ENCODE measurements around the gene FXR2. TPM values are rescaled to one million over a fixed set of nuclear protein-coding genes. Genes with fewer than 3 reads are reported as not detected.

FXR2 gene
- total RNA-seq, 1 experiment from 2014 or later, result 52.0 TPM

- no peaks in the 10 kb centered on the region for H3K27me3 ChIP-seq (ENCODE audit: control insufficient read depth, insufficient read depth, low read length)
- no peak overlapping the region for H3K4me3 ChIP-seq (ENCODE audit: insufficient read depth, low read depth, low read length)
- peaks cover 9% of the 10 kb centered on the region for H3K36me3 ChIP-seq (replicated peaks; ENCODE audit: control insufficient read depth, insufficient read depth, low read length)
- no peak for DNase-seq
These were observed 55.2 kb downstream of the FXR2 start for GRCh38 chr17:7559320-7560171.

- Histone ChIP-seq H3K4me3 (ENCODE audit: insufficient read depth, low read depth, low read length) (0 out of 2 replicates have a peak within 1 kb of the TSS, but pooled peaks have one; percentile 8), H3K36me3 (replicated peaks; ENCODE audit: control insufficient read depth, insufficient read depth, low read length) (peaks cover under 1% of the 10 kb centered on the region; the same call in 1 of the 2 replicates), H3K27me3 (ENCODE audit: control insufficient read depth, insufficient read depth, low read length) (no peaks in the 10 kb centered on the region)
- no peak for DNase-seq
These were observed 56.0 kb downstream of the FXR2 start, which contains the start of gene TNFSF13 for GRCh38 chr17:7558544-7559319. Gene TNFSF13, plus strand, starts transcription at chr17:7558750. Its CDS starts 290 bp downstream, at chr17:7559040.

- no peaks in the 10 kb centered on the region for H3K36me3 ChIP-seq (replicated peaks; ENCODE audit: control insufficient read depth, insufficient read depth, low read length)
- DNase-seq, result peak; percentile 92
- 0 out of 2 replicates have a peak overlapping the region, but pooled peaks have one; percentile 8 for H3K4me3 ChIP-seq (ENCODE audit: insufficient read depth, low read depth, low read length)
- H3K27me3 ChIP-seq (ENCODE audit: control insufficient read depth, insufficient read depth, low read length), result no peaks in the 10 kb centered on the region
These were observed 56.7 kb downstream of the FXR2 start for GRCh38 chr17:7557775-7558543.

GRCh38 chr17:7557147-7557764, 57.4 kb downstream of the FXR2 start:
- Histone ChIP-seq H3K4me3 (ENCODE audit: insufficient read depth, low read depth, low read length) (no peak overlapping the region), H3K27me3 (ENCODE audit: control insufficient read depth, insufficient read depth, low read length) (no peaks in the 10 kb centered on the region), H3K36me3 (replicated peaks; ENCODE audit: control insufficient read depth, insufficient read depth, low read length) (no peaks in the 10 kb centered on the region)
- DNase-seq, result peak; percentile 73

- DNase-seq, result no peak
- H3K4me3 ChIP-seq (ENCODE audit: insufficient read depth, low read depth, low read length), result no peak overlapping the region
These were observed 58.1 kb downstream of the FXR2 start for GRCh38 chr17:7556627-7557026.

GRCh38 chr17:7555320-7555948, 59.3 kb downstream of the FXR2 start:
- Histone ChIP-seq H3K27me3 (ENCODE audit: control insufficient read depth, insufficient read depth, low read length) (no peaks in the 10 kb centered on the region), H3K4me3 (ENCODE audit: insufficient read depth, low read depth, low read length) (no peak overlapping the region), H3K36me3 (replicated peaks; ENCODE audit: control insufficient read depth, insufficient read depth, low read length) (no peaks in the 10 kb centered on the region)
- peak; percentile 72 for DNase-seq

More at GRCh38 chr17:7556627-7557026, 58.1 kb downstream of the FXR2 start:
- no peaks in the 10 kb centered on the region for H3K27me3 ChIP-seq (ENCODE audit: control insufficient read depth, insufficient read depth, low read length)
- H3K36me3 ChIP-seq (replicated peaks; ENCODE audit: control insufficient read depth, insufficient read depth, low read length), result no peaks in the 10 kb centered on the region

GRCh38 chr17:7553356-7553755, 61.3 kb downstream of the FXR2 start:
- DNase-seq, result no peak
- Histone ChIP-seq H3K36me3 (replicated peaks; ENCODE audit: control insufficient read depth, insufficient read depth, low read length) (no peaks in the 10 kb centered on the region), H3K4me3 (ENCODE audit: insufficient read depth, low read depth, low read length) (no peak overlapping the region), H3K27me3 (ENCODE audit: control insufficient read depth, insufficient read depth, low read length) (peaks cover 4% of the 10 kb centered on the region; the same call in 1 of the 2 replicates)

GRCh38 chr17:7552621-7553051, 62.1 kb downstream of the FXR2 start:
- peaks cover 7% of the 10 kb centered on the region; the same call in 1 of the 2 replicates for H3K27me3 ChIP-seq (ENCODE audit: control insufficient read depth, insufficient read depth, low read length)
- no peaks in the 10 kb centered on the region for H3K36me3 ChIP-seq (replicated peaks; ENCODE audit: control insufficient read depth, insufficient read depth, low read length)
- no peak overlapping the region for H3K4me3 ChIP-seq (ENCODE audit: insufficient read depth, low read depth, low read length)
- no peak for DNase-seq

- no peaks in the 10 kb centered on the region for H3K36me3 ChIP-seq (replicated peaks; ENCODE audit: control insufficient read depth, insufficient read depth, low read length)
- no peak for DNase-seq
- H3K27me3 ChIP-seq (ENCODE audit: control insufficient read depth, insufficient read depth, low read length), result peaks cover 7% of the 10 kb centered on the region; the same call in 1 of the 2 replicates
These were observed 63.3 kb downstream of the FXR2 start for GRCh38 chr17:7551396-7551795.

GRCh38 chr17:7550344-7550743, 64.4 kb downstream of the FXR2 start:
- DNase-seq, result peak; percentile 28
- Histone ChIP-seq H3K27me3 (ENCODE audit: control insufficient read depth, insufficient read depth, low read length) (peaks cover 7% of the 10 kb centered on the region; the same call in 1 of the 2 replicates), H3K36me3 (replicated peaks; ENCODE audit: control insufficient read depth, insufficient read depth, low read length) (no peaks in the 10 kb centered on the region), H3K4me3 (ENCODE audit: insufficient read depth, low read depth, low read length) (no peak overlapping the region)

More at GRCh38 chr17:7551396-7551795, 63.3 kb downstream of the FXR2 start:
- H3K4me3 ChIP-seq (ENCODE audit: insufficient read depth, low read depth, low read length), result no peak overlapping the region

GRCh38 chr17:7549401-7550055, 65.2 kb downstream of the FXR2 start:
- Histone ChIP-seq H3K36me3 (replicated peaks; ENCODE audit: control insufficient read depth, insufficient read depth, low read length) (no peaks in the 10 kb centered on the region), H3K4me3 (ENCODE audit: insufficient read depth, low read depth, low read length) (peak overlapping the region; percentile 71), H3K27me3 (ENCODE audit: control insufficient read depth, insufficient read depth, low read length) (peaks cover 7% of the 10 kb centered on the region; the same call in 1 of the 2 replicates)
- DNase-seq, result peak; percentile 43

GRCh38 chr17:7548585-7549400, 65.9 kb downstream of the FXR2 start, which contains the start of gene TNFSF12:
Gene TNFSF12, plus strand, starts transcription at chr17:7549058. Its CDS starts 96 bp downstream, at chr17:7549154.
- Histone ChIP-seq H3K36me3 (replicated peaks; ENCODE audit: control insufficient read depth, insufficient read depth, low read length) (no peaks in the 10 kb centered on the region), H3K4me3 (ENCODE audit: insufficient read depth, low read depth, low read length) (peak within 1 kb of the TSS; percentile 71), H3K27me3 (ENCODE audit: control insufficient read depth, insufficient read depth, low read length) (peaks cover 7% of the 10 kb centered on the region; the same call in 1 of the 2 replicates)
- peak; percentile 92 for DNase-seq

Measured in H7 (cell line).